Measurements from ENCODE around the gene NKX2-1.

The NKX2-1 gene

DNA sequence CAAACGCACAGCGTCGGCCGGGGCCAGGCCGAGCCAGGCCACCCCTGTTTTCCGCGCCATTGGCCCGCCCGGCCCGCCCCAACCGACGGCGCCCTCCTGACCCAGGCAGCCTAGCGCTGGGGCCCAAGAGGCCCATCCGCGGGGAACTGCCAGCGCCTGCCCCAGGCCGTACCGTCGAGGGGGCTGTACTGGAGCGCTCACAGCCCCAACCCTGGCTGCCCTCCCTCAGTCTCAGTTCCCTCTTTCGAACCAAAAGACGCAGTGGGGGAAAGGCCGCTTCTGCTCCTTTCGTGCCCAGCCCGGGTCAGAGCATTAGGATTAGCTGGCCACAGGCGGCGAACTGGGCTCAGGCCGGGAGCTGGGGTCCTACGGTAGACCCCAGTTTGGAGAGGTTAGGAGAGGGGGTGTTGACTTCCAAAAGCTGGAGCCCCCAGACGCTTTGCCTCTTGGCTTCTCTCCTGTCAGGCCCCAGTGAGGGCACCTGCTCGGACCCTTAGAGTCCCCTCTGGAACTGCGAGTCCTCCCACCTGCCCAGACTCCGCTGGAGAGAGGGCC lies 1.9 kb downstream of the NKX2-1 start:
- no peak for DNase-seq (ENCODE audit: low read depth in 2 of 3, low spot score in 1 of 3)

DNA sequence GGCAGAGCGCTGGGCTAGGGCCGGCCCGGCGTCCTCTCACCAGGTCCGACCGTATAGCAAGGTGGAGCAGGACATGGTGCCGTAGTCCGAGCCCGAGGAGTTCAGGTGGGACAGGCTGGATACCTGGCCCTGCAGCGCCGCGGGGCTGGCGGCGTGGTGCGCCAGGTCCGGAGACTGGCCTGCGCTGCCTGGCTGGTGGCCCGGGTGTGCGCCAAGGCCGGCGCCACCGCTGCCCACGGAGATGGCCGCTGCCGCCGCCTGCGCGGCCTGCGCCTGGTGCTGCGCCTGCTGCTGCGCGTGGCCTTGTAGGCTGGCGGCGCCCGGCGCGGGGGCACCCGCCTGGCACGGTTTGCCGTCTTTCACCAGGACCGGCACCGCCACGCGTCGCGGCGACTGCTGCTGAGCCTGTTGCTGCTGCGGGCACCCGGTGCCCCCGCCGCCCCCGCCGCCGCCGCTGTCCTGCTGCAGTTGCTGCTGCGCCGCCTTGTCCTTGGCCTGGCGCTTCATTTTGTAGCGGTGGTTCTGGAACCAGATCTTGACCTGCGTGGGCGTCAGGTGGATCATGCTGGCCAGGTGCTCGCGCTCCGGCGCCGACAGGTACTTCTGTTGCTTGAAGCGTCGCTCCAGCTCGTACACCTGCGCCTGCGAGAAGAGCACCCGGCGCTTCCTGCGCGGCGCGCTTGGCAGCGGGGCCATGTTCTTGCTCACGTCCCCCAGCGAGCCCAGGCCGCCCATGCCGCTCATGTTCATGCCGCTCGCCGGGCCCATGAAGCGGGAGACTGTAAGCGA lies 2.6 kb downstream of the NKX2-1 start:
- no peak for DNase-seq (ENCODE audit: low read depth in 2 of 3, low spot score in 1 of 3)

GRCh38 chr14:36516719-36517241 lies 3.3 kb downstream of the NKX2-1 start:
- DNase-seq (ENCODE audit: low read depth in 2 of 3, low spot score in 1 of 3): no peak

DNA sequence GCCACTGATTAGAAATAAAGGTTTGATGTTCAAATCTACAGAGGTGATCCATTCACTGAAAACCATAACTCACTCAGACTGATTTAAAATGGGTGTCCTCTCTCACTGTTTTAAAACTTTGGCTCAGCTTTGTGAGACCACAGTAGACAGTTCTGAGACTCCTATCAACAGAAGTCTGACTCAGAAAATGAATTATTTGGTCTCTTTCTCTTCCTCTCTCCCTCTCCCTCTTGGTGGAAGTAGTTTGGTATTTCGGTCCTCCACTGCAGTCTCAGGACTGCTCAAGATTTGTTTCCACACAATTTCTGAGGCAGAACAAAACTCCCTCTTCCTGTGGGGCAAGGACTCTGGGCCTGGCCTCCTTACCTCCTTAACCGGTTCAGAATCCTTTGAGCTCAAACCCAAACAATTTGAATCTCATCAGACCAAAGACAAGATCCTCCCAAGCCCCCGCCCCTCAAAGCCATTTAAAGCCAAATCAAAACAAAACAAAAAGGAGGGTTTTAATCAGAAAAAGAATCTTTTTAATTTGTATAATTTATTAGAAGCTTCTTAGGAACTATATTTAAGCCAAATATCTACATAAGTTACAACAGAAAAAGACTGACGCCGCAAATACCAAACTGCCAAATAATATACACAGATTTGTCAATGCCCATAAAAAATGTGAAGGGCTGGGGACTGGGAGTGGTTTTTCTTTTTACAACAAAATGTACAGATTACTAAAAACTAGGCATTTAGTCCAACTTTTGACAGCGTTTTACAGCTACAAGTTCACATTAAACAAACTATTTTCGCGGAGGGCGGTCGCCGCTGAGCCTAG lies 3.9 kb downstream of the NKX2-1 start:
- DNase-seq (ENCODE audit: low read depth in 2 of 3, low spot score in 1 of 3): no peak

- DNase-seq (ENCODE audit: low read depth in 2 of 3, low spot score in 1 of 3): no peak
Measured at GRCh38 chr14:36515105-36515593, 4.9 kb downstream of the NKX2-1 start.

GRCh38 chr14:36514278-36515104 lies 5.5 kb downstream of the NKX2-1 start:
- DNase-seq (ENCODE audit: low read depth in 2 of 3, low spot score in 1 of 3): no peak

DNA sequence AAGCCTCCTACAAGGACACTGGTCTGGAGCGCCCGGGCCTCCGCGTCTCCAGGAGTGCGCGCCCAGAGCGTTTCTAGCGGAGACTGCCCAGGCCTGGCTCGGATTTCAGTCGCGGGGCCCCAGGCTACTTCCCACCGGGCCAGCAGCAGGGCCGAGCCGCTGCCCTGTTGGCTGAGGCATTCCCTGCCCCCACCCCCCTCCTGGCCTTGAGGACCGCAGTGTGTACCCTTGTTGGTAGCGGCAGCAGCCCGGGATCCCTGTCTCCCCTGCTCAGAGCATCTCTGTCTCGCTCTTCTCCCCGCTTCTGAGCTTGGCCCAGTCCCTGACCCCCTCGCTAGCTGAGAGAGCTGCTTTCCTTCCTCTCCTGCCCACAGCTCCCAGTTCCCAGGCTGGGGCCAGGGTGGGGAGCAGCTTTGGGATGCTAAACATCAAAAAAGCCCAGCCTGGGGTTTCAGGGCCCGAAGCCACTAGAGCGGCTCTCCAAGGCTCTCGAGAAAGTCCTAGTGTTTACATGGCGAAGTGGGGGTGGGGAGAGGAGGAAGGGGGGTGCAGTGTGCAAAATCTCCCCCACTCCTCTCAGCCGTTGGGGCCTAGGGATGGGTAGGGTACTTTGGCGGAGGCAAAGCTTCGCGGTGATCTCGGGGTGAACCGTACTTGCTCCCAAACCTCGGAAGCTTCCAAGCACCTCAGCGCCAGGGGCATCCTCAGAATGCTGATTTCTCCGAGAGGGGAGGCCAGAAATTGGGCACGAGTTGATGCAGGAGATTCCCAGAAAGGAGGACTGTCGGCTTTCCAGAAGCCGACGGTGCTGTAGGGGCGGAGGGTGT lies 6.4 kb downstream of the NKX2-1 start:
- DNase-seq (ENCODE audit: low read depth in 2 of 3, low spot score in 1 of 3): no peak

- no peak for DNase-seq (ENCODE audit: low read depth in 2 of 3, low spot score in 1 of 3)
Measured at GRCh38 chr14:36513012-36513420, 7.0 kb downstream of the NKX2-1 start.

- DNase-seq (ENCODE audit: low read depth in 2 of 3, low spot score in 1 of 3): no peak
Measured at GRCh38 chr14:36512585-36513003, 7.4 kb downstream of the NKX2-1 start.

DNA sequence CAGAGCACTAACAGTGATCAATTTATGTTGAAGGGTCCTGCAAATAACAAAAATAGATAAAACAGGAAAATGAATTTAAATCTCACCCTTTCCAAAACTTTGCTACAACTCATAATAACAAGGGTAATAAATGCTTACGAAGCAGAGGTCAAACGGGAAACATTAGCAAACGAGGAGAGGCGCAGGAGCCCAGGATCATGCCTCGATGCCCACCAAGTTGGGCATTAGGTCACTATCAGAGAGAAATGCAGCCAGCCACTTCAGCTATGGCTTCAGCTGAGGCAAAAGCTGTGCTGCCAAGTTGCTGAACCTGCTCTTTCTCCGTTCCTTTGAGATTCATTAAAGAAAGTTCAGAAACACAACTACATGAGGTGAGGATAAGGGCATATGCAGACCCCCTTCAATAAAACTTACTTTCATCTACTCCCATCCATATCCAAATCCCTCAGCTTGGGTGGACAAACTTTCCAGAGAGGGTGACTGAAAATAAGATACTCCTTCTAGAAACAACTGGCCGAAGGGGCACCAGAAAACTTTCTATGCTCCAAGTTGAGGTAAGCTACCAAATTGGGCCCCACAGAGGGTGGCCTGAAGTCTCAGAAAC lies 7.9 kb downstream of the NKX2-1 start:
- no peak for DNase-seq (ENCODE audit: low read depth in 2 of 3, low spot score in 1 of 3)

DNA sequence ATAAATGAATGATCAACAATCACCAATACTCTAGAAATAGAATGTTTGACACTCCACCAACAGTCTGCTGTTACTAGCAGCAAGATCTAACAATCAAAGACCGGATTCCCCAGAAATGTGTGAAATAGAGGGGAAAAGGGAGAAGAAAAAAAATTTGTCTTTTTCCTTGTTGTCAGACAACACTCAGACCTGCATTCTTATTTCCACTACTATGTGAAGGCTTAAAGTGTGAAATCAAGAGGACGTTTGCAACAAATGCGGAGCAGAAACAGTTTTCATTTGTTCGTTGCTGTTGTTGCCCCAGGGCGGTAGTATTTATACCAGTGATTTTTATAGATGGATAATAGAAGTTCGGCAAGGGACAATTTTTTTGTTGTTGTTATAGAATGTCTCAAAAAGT lies 9.2 kb downstream of the NKX2-1 start:
- DNase-seq (ENCODE audit: low read depth in 2 of 3, low spot score in 1 of 3): no peak

DNA sequence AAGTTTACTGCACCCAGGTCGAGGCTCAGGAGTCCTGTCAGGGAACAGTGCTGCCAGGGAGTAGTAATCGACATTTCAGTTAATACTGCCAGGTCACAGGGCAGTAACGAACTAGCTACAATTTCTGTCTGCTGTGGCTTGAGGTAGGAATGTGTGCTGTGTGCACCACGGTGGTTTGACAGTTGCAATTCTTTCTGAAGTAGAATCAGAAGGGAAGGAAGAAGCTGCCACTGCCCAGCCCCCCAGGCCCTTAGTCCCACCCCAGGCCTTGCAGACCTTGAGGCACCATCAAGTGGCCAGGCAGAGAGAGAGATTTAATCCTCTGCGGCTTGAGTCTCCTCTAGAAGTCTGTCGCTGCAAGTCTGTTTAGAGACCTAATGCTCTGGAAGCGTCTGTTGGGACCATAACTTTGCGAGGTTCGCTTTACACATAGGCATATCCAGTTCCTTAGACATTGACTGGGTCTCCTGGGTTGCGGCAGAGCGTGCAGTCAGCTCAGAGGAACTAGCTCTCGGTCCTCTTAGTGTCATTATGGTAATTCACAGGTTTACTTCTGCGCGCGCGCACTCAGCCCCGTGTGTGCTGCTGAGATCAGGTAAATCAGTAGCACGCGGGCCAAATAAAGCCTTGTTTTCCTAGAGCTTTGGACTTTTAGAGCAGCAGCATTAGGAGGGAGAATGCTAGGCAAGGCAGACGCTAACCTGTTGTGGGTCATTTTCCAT lies 9.8 kb downstream of the NKX2-1 start:
- DNase-seq (ENCODE audit: low read depth in 2 of 3, low spot score in 1 of 3): no peak

DNA sequence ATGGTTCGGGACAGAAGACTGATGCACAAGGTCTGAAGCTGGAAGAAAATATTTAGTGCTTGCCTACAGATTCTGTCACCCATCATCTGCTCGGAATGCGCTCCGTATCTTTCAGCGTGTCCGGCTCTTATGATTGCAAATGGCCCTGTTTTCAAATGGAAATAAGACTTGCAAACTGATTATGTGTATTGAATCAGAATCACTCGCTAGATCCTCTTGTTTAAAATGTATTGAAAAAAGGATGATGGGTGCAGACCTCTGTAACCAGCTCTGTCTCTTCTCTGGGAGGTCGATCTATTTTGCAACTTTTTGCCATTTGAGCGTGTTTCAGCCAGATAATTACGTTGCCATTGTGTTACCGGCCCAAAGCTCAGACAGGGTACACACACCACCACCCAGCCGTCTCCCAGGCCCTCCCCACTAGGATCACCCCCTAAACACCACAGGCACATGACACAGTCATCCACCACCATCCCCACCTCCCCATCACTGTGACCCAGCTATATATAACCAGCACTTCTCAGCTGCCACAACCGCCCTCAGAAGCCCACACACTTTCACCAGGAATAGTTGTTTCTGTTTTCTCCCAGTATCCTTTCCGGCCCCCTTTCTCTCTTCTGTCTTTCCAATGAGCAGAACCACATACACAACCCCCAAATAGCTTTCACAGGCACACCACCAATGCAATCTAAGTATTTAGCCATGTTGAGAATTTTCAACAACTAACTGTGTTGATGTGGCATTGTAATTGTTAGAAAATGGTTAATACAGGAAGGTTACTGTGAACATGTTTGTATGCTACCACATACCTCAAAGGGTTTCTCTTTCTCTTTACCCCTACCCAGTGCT lies 10.7 kb downstream of the NKX2-1 start:
- DNase-seq (ENCODE audit: low read depth in 2 of 3, low spot score in 1 of 3): no peak

DNA sequence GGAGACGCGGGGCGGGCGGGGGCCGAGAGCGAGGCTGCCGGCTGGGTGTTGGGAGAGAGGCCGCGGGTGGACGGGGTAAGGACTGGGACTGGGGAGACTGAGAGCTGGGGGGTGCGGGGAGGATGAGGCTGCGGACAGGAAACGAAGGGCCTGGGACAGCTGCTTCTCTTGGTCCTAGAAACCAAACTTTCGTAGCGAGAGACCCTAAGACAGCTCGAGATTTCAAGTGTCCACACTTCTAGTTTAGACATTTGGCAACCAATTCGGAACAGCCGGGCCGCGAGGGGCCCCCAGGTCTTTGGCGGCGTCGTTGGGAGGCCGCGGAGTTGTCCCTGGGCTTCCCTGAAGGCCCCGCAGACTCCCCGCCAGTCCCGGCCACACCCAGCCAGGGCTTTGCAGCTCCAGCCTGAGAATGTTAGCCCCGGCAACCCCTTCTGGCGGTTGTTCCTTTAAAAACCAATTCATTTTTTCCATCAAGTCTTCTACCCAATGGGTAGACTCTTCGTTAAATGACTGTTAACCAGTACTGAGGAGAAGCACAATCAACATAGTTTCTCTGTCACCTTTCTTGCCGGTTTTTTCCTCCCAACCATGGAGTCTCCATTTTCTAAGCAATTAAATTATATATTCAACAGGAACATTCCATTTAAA lies 11.5 kb downstream of the NKX2-1 start:
- DNase-seq (ENCODE audit: low read depth in 2 of 3, low spot score in 1 of 3): no peak

GRCh38 chr14:36507847-36508417 lies 12.1 kb downstream of the NKX2-1 start:
- DNase-seq (ENCODE audit: low read depth in 2 of 3, low spot score in 1 of 3): no peak

GRCh38 chr14:36506732-36507614 lies 13.1 kb downstream of the NKX2-1 start:
- no peak for DNase-seq (ENCODE audit: low read depth in 2 of 3, low spot score in 1 of 3)
